ENCODE measurements around the gene MAFG. TPM values are rescaled to one million over a fixed set of nuclear protein-coding genes. Genes with fewer than 3 reads are reported as not detected.

The MAFG gene
- total RNA-seq, 2 experiments from 2014 or later = 12.4 to 14.1 TPM

GRCh38 chr17:81878294-81878693 lies 49.2 kb downstream of the MAFG start:
- H3K9me3 Mint-ChIP-seq = no peaks in the 10 kb centered on the region
- intact Hi-C loops (cut with micrococcal nuclease) = no loop called here

GRCh38 chr17:81877569-81877968 lies 50.0 kb downstream of the MAFG start:
- H3K4me3 Mint-ChIP-seq = no peak overlapping the region
- TF ChIP-seq CTCF (IDR thresholded peaks at IDR 0.05) = no peak
- H3K27me3 Mint-ChIP-seq = no peaks in the 10 kb centered on the region
- H3K4me1 Mint-ChIP-seq (ENCODE audit: low read depth) = peaks cover 24% of the 10 kb centered on the region
- H3K9me3 Mint-ChIP-seq = no peaks in the 10 kb centered on the region
- ATAC-seq (no peak), DNase-seq (no peak)
- POLR2A ChIA-PET = interaction anchor here (1.2 to 1.8 kb wide), 2 partner anchors 9 to 14 kb away, joined by 4 to 10 read pairs; partner anchors contain the start of genes ALYREF and ANAPC11
- intact Hi-C loops (cut with micrococcal nuclease) = no loop called here
- peaks cover 45% of the 10 kb centered on the region for H3K36me3 Mint-ChIP-seq (ENCODE audit: low read depth)
- CTCF ChIA-PET = no interaction called here
- H3K27ac Mint-ChIP-seq = no peak overlapping the region

More at GRCh38 chr17:81878294-81878693, 49.2 kb downstream of the MAFG start:
- peaks cover 43% of the 10 kb centered on the region for H3K36me3 Mint-ChIP-seq (ENCODE audit: low read depth)
- no peak overlapping the region for H3K27ac Mint-ChIP-seq
- no peak overlapping the region for H3K4me3 Mint-ChIP-seq
- no peak for DNase-seq
- TF ChIP-seq CTCF (IDR thresholded peaks at IDR 0.05) = no peak
- H3K27me3 Mint-ChIP-seq = no peaks in the 10 kb centered on the region
- CTCF ChIA-PET = interaction anchor here (3.3 kb wide), 1 partner anchor 9 kb away, joined by 13 read pairs; no protein-coding TSS in a partner anchor
- ATAC-seq = no peak
- POLR2A ChIA-PET = interaction anchor here (1.3 kb wide), 1 partner anchor 9 kb away, joined by 3 read pairs; no protein-coding TSS in a partner anchor
- H3K4me1 Mint-ChIP-seq (ENCODE audit: low read depth) = peaks cover 16% of the 10 kb centered on the region

GRCh38 chr17:81871387-81872230 lies 55.9 kb downstream of the MAFG start:
- Mint-ChIP-seq H3K36me3 (ENCODE audit: low read depth) (peaks cover 26% of the 10 kb centered on the region), H3K27me3 (no peaks in the 10 kb centered on the region), H3K9me3 (no peaks in the 10 kb centered on the region), H3K4me3 (peak overlapping the region; percentile 84), H3K4me1 (ENCODE audit: low read depth) (peaks cover 36% of the 10 kb centered on the region), H3K27ac (peak overlapping the region; percentile 94)
- ATAC-seq (no peak), DNase-seq (peak; percentile 96)
- ChIA-PET POLR2A (interaction anchor here (0.6 to 7.3 kb wide), 25 partner anchors 9 to 206 kb away, joined by 3 to 73 read pairs (median 5); partner anchors contain the start of genes ALYREF, ANAPC11, DUS1L and MAFG), CTCF (interaction anchor here (1.0 to 1.4 kb wide), 2 partner anchors 46 to 133 kb away, joined by 3 to 4 read pairs; no protein-coding TSS in a partner anchor)
- TF ChIP-seq CTCF (IDR thresholded peaks at IDR 0.05) = no peak
- intact Hi-C loops (cut with micrococcal nuclease) = no loop called here

GRCh38 chr17:81870981-81871386 lies 56.6 kb downstream of the MAFG start, which contains the start of gene ARHGDIA:
Gene ARHGDIA (minus strand): TSS chr17:81871337. CDS start chr17:81869930, 1,407 bp downstream.
- Mint-ChIP-seq H3K9me3 (no peaks in the 10 kb centered on the region), H3K4me3 (peak within 1 kb of the TSS; percentile 88), H3K36me3 (ENCODE audit: low read depth) (peaks cover 27% of the 10 kb centered on the region), H3K4me1 (ENCODE audit: low read depth) (peaks cover 39% of the 10 kb centered on the region), H3K27me3 (no peaks in the 10 kb centered on the region), H3K27ac (peak within 1 kb of the TSS; percentile 94)
- no peak for TF ChIP-seq CTCF (IDR thresholded peaks at IDR 0.05)
- no peak for DNase-seq
- intact Hi-C loops (cut with micrococcal nuclease) = no loop called here
- CTCF ChIA-PET = interaction anchor here (1.0 to 2.2 kb wide), 4 partner anchors 9 to 167 kb away, joined by 3 to 10 read pairs (median 4); no protein-coding TSS in a partner anchor
- POLR2A ChIA-PET = interaction anchor here (0.6 to 7.3 kb wide), 16 partner anchors 11 to 206 kb away, joined by 3 to 73 read pairs (median 5); partner anchors contain the start of genes ALYREF, ANAPC11, DCXR and DUS1L
- ATAC-seq = peak; percentile 50
